K562 (cell line): ENCODE results near the gene SHISA6. TPM values are rescaled to one million over a fixed set of nuclear protein-coding genes. Genes with fewer than 3 reads are reported as not detected.

Experiments used
- ATAC-seq: fragments of 200-7000 bp; cut with Tn5 transposase; 3 replicates; pipeline ENCODE4 v1.9.1; 2020; ENCODE audit warnings: moderate library complexity
- BruUV-seq: library from RNA; stranded (reverse); fragments of 400-500 nt; replicated peaks from 2 replicates; lab custom pipeline; 2021; lab: Mats Ljungman, UMichigan
- CTCF ChIA-PET: fragments of 300-600 bp; formaldehyde crosslinking; extraction: SDS; loops from one replicate; lab custom pipeline; 2021; ENCODE audit warnings: low intra/inter-chr PET ratio; lab: Yijun Ruan, JAX
- POLR2A ChIA-PET: fragments of 300-600, 350-650 bp; sonication (Branson Sonifier 250); formaldehyde crosslinking; extraction: SDS; loops from one replicate; lab custom pipeline; 2021; ENCODE audit warnings: antibody characterized with exemption, inconsistent platforms; lab: Yijun Ruan, JAX
- DNase-seq, 4 experiments: peaks; one replicate each; pipeline versions ENCODE4 v3.0.0 to v3.0.0-alpha.2; 2011 to 2018; ENCODE audit warnings: low spot score in 3 of 4, mixed read lengths in 3 of 4; ENCODE audit errors: extremely low read depth in 1 of 4
- FAIRE-seq: peaks from 2 replicates; lab custom pipeline; 2011; peaks lifted over from hg19 to GRCh38; lab: Jason Lieb, UNC
- H2AFZ ChIP-seq: 2 replicates; pipeline ENCODE4 v1.6.0; 2011; ENCODE audit warnings: low read depth, low read length, control low read depth, inconsistent platforms
- H3K27ac ChIP-seq: fragments of 200-600 bp; 3 replicates; pipeline ENCODE4 v1.8.0; 2011; ENCODE audit warnings: low read depth, mild to moderate bottlenecking, control low read depth, inconsistent platforms, low read length, moderate library complexity, mixed read lengths; ENCODE audit errors: extremely low read depth
- H3K27me3 ChIP-seq, 2 experiments: fragments of 300-600 bp in 1 of 2; 2 replicates in 1 of 2; 3 replicates in 1 of 2; pipeline versions ENCODE4 v1.6.0 to v1.8.0; 2011; ENCODE audit warnings: inconsistent platforms in 2 of 2, low read length in 2 of 2, mild to moderate bottlenecking in 1 of 2, mixed read lengths in 1 of 2, moderate library complexity in 1 of 2; ENCODE audit not compliant: control insufficient read depth in 2 of 2, insufficient read depth in 2 of 2
- H3K36me3 ChIP-seq: fragments of 300-600 bp; 3 replicates; pipeline ENCODE4 v1.8.0; 2011; ENCODE audit warnings: mild to moderate bottlenecking, low read length, inconsistent platforms; ENCODE audit not compliant: control insufficient read depth, insufficient read depth
- H3K4me1 ChIP-seq, 2 experiments: fragments of 200-600 bp in 1 of 2; replicated peaks in 1 of 2; 2 replicates in 1 of 2; 3 replicates in 1 of 2; pipeline versions ENCODE4 v1.5.1 to v1.8.0; 2011; ENCODE audit warnings: inconsistent platforms in 2 of 2, low read length in 2 of 2, mild to moderate bottlenecking in 1 of 2, mixed read lengths in 1 of 2, moderate library complexity in 1 of 2; ENCODE audit not compliant: control insufficient read depth in 2 of 2, insufficient read depth in 2 of 2
- H3K4me2 ChIP-seq: 2 replicates; pipeline ENCODE4 v1.6.1; 2011; ENCODE audit warnings: low read length, control low read depth, inconsistent platforms, mixed read lengths; ENCODE audit not compliant: insufficient read depth
- H3K4me3 ChIP-seq: fragments of 200-600 bp; sonication (generic), shearing (Covaris generic); 2 replicates; pipeline ENCODE4 v1.5.1; 2016; ENCODE audit warnings: control low read depth, inconsistent platforms
- H3K79me2 ChIP-seq: fragments of 200-600 bp; 3 replicates; pipeline ENCODE4 v1.8.0; 2011; ENCODE audit warnings: low read length, inconsistent platforms; ENCODE audit not compliant: control insufficient read depth, insufficient read depth
- H3K9ac ChIP-seq, 2 experiments: 2 replicates each; pipeline versions ENCODE4 v1.6.0 to v1.6.1; 2011; ENCODE audit warnings: low read depth in 2 of 2, low read length in 2 of 2, control low read depth in 1 of 2, inconsistent platforms in 1 of 2, mild to moderate bottlenecking in 1 of 2, mixed read lengths in 1 of 2; ENCODE audit not compliant: insufficient read depth in 1 of 2
- H3K9me1 ChIP-seq: one replicate; pipeline ENCODE4 v1.6.0; 2011; ENCODE audit warnings: inconsistent platforms, mild to moderate bottlenecking, low read length, moderate library complexity; ENCODE audit not compliant: control insufficient read depth, insufficient read depth
- H3K9me3 ChIP-seq: replicated peaks from 2 replicates; pipeline ENCODE4 v1.5.1; 2011; ENCODE audit warnings: low read depth, low read length, inconsistent platforms; ENCODE audit not compliant: control insufficient read depth, insufficient read depth
- H4K20me1 ChIP-seq: replicated peaks from 2 replicates; pipeline ENCODE4 v1.6.1; 2011; ENCODE audit warnings: low read length, inconsistent platforms, mixed read lengths; ENCODE audit not compliant: control insufficient read depth, insufficient read depth
- KHSRP ChIP-seq: fragments of 450-650 bp; IDR thresholded peaks from 2 replicates; pipeline ENCODE4 v1.6.1; 2017
- RB1 ChIP-seq: fragments of 450-650 bp; IDR thresholded peaks from 2 replicates; pipeline ENCODE4 v1.6.1; 2017; ENCODE audit warnings: low read depth, mild to moderate bottlenecking
- USF2 ChIP-seq: sonication (generic); formaldehyde crosslinking; IDR thresholded peaks from 2 replicates; pipeline ENCODE4 v1.5.0; 2020; ENCODE audit warnings: missing genetic modification reagents
- ZBED1 ChIP-seq: IDR thresholded peaks from 2 replicates; pipeline ENCODE4 v1.6.1; 2014
- ZKSCAN1 ChIP-seq: fragments of 150-350 bp; IDR thresholded peaks from 2 replicates; pipeline ENCODE4 v1.6.1; 2016; ENCODE audit warnings: low read depth, low read length
- ZNF197 ChIP-seq: fragments of 200-800 bp; sonication (Bioruptor generic); IDR thresholded peaks from 2 replicates; pipeline ENCODE4 v1.6.1; 2016; ENCODE audit warnings: low read depth, missing genetic modification characterization, missing compliant biosample characterization
- ZNF311 ChIP-seq: fragments of 250-450 bp; sonication (Bioruptor Pico); IDR thresholded peaks from 2 replicates; pipeline ENCODE4 v1.4.0; 2020; ENCODE audit warnings: mild to moderate bottlenecking, moderate library complexity
- ZNF347 ChIP-seq: fragments of 450-650 bp; formaldehyde crosslinking; IDR thresholded peaks from 2 replicates; pipeline ENCODE4 v1.4.0; 2020; ENCODE audit warnings: low read depth, mild to moderate bottlenecking, moderate library complexity
- ZNF668 ChIP-seq: fragments of 250-450 bp; sonication (Bioruptor Pico); IDR thresholded peaks from 2 replicates; pipeline ENCODE4 v1.8.0; 2022; ENCODE audit warnings: mild to moderate bottlenecking, inconsistent platforms
- WGBS: fragments of 100-300 bp; shearing (Covaris generic); methylation state at CpG from one replicate; pipeline ENCODE4 v1.1.6; 2016; ENCODE audit warnings: low coverage, mixed read lengths; ENCODE audit not compliant: insufficient coverage; ENCODE audit errors: missing lambda C conversion rate; 5-methylcytosine and 5-hydroxymethylcytosine counted together
- in situ Hi-C: fragments of 300-500 bp; cut with MboI; formaldehyde crosslinking; loops from 4 replicates; pipeline ENCODE4 v1.15.0; 2018; ENCODE audit warnings: inconsistent platforms, mixed read lengths
- intact Hi-C: fragments of 100-400 bp; cut with micrococcal nuclease; formaldehyde crosslinking; loops from 2 replicates; pipeline ENCODE4 v1.14.2; 2022
- polyA plus RNA-seq, 8 experiments: library from polyadenylated mRNA; depleted of rRNA in 4 of 8; stranded (reverse) in 5 of 8; unstranded in 3 of 8; fragments of >200 nt; fragmentation: Nextera tagmentation in 2 of 8; fragmentation: Illumina TruSeq in 1 of 8; extraction: Ambion mirVana in 2 of 8; extraction: Trizol in 1 of 8; gene quantifications; 2 replicates each; pipeline versions ENCODE4 v1.2.1 to v1.2.3, GENCODE V29; 2011 to 2014; ENCODE audit warnings: inconsistent platforms in 1 of 8, missing spikeins in 1 of 8
- total RNA-seq, 7 experiments: library from RNA; depleted of rRNA in 6 of 7; stranded (reverse); fragments of >200 nt in 6 of 7; fragmentation: Illumina TruSeq in 2 of 7; extraction: Trizol in 2 of 7; gene quantifications; 2 replicates each; pipeline versions ENCODE4 v1.2.1 to v1.2.3, GENCODE V29; 2011 to 2021; ENCODE audit warnings: low replicate concordance in 1 of 7
- TF ChIP-seq, protein P1 (sequence below): fragments of 250-450 bp; sonication (Bioruptor Pico); IDR thresholded peaks from 2 replicates; pipeline ENCODE4 v1.4.0; 2020; ENCODE audit warnings: mild to moderate bottlenecking

The SHISA6 gene
- total and polyA plus RNA-seq, 9 of the 15 experiments (the other 6 are each of a cell fraction or from before 2014, with no cell fraction given): not detected

DNA sequence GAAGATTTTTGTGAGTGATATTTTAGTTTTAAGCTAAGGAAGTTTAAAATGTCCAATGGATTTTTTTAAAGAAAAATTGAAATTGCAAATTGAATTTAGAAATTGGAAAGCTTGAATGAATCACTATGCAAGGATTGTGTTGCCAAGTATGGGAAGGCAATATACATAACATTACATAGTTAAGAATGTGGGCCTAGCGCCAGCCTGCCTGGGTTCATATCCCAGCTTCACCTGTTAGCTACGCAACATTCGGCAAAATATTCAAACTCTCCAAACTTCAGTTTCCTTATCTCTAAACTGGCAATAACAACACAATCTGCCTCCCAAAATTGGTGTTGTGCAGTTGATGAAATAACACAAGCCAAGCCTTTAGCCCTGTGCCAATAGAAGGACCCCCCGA lies 306.8 kb downstream of the SHISA6 start:
- CTCF ChIA-PET: no interaction called here
- H3K9me1 ChIP-seq: no peaks in the 10 kb centered on the region
- no peak overlapping the region for H3K9ac ChIP-seq
- FAIRE-seq (no peak), DNase-seq (no peak), ATAC-seq (no peak)
- H2AFZ ChIP-seq: no peak overlapping the region
- no peaks in the 10 kb centered on the region for H3K79me2 ChIP-seq
- no TSS peak for BruUV-seq
- H3K4me2 ChIP-seq: no peak overlapping the region
- POLR2A ChIA-PET: no interaction called here
- no peak overlapping the region for H3K27ac ChIP-seq
- H3K4me1 ChIP-seq: no peaks in the 10 kb centered on the region
- H3K9me3 ChIP-seq: no peaks in the 10 kb centered on the region
- in situ Hi-C loops (no loop called here), intact Hi-C loops (no loop called here)
- TF ChIP-seq ZNF311: no peak
- TF ChIP-seq ZBED1: no peak
- TF ChIP-seq ZNF668: no peak
- no peak for TF ChIP-seq USF2 (CRISPR knock-in tag)
- no peak for TF ChIP-seq ZNF347 (CRISPR knock-in tag)
- TF ChIP-seq, protein P1, sequence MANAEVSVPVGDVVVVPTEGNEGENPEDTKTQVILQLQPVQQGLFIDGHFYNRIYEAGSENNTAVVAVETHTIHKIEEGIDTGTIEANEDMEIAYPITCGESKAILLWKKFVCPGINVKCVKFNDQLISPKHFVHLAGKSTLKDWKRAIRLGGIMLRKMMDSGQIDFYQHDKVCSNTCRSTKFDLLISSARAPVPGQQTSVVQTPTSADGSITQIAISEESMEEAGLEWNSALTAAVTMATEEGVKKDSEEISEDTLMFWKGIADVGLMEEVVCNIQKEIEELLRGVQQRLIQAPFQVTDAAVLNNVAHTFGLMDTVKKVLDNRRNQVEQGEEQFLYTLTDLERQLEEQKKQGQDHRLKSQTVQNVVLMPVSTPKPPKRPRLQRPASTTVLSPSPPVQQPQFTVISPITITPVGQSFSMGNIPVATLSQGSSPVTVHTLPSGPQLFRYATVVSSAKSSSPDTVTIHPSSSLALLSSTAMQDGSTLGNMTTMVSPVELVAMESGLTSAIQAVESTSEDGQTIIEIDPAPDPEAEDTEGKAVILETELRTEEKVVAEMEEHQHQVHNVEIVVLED (CRISPR knock-in tag): no peak
- TF ChIP-seq RB1: no peak
- no peak for TF ChIP-seq ZKSCAN1
- no peak for TF ChIP-seq ZNF197
- TF ChIP-seq KHSRP: no peak
- no peaks in the 10 kb centered on the region for H3K36me3 ChIP-seq
- WGBS: 4% methylated on average over 4 of the region's 4 CpGs
- H4K20me1 ChIP-seq: no peaks in the 10 kb centered on the region
- H3K4me3 ChIP-seq: no peak overlapping the region
- no peaks in the 10 kb centered on the region for H3K27me3 ChIP-seq
